GM19193 (cell line): Measurements from ENCODE around the gene IZUMO3.

ENCODE experiments used
- POLR2A ChIP-seq: IDR thresholded peaks from 4 replicates; pipeline ENCODE4 v1.6.1; 2011; ENCODE audit not compliant: insufficient read depth, insufficient read length; ENCODE audit errors: extremely low read depth

IZUMO3 gene

DNA sequence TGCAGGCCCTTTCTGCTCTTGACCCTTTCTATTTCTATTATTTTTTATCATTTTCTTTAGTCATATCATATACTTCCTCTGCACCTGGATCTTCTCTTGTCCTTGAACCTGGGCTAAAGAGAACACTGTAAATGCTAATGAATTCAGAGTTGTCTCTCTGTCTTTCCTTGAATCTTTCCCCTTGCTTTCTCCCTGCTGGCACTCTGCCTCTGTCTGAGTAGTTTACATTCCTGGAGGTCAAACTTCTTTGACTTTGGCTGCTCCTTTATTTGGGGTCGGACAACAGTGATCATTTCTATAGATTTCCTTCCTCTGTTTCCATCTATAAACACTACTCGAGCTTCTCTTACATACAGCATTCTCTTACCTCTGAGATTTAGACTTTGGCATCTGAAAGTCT, 47.1 kb downstream of the IZUMO3 start:
- TF ChIP-seq POLR2A = no peak

DNA sequence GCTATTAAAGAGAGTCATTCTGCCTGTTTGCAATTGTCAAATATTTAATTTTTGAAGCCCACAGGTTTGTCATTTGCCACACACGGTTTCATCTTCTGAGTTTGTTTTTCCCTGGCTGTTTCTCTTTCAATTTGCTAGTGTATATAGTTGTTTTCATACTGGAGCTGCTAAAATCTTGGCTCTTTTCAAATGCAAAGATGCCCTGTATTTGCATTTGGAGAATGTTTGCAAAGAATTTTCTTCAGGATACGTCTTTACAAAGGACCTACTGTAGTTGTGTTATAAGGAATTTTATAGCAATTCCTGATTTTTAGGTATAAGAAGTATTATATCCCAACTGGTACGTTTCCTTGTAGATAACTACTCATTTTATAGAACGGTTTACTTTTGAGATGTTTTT, 48.0 kb downstream of the IZUMO3 start:
- TF ChIP-seq POLR2A = no peak
